ENCODE data around the gene HLA-B. TPM values are rescaled to one million over a fixed set of nuclear protein-coding genes. Genes with fewer than 3 reads are reported as not detected.
A peak's percentile ranks its signal among the peaks of the same experiment; 100 is the strongest.
"Not testable (repeated sequence)": the region's sequence is repeated elsewhere in the genome, so short reads cannot be mapped to it uniquely, and the experiment has no call there.

HLA-B gene
- 1,000 to 10,000 TPM; 3,225 to 3,295 TPM for total RNA-seq

- peak within 1 kb of the TSS; percentile 97 for H3K4me3 Mint-ChIP-seq
- H3K9me3 Mint-ChIP-seq, result peaks cover 1% of the 10 kb centered on the region
- no peaks in the 10 kb centered on the region for H3K27me3 Mint-ChIP-seq (ENCODE audit: low read depth)
- CTCF ChIA-PET, result interaction anchor here (1.0 kb wide), 2 partner anchors 10 to 160 kb away, joined by 4 to 6 read pairs; no protein-coding TSS in a partner anchor
- peaks cover 54% of the 10 kb centered on the region for H3K4me1 Mint-ChIP-seq (ENCODE audit: low read depth)
- H3K36me3 Mint-ChIP-seq (ENCODE audit: low read depth), result peaks cover 43% of the 10 kb centered on the region
- peak within 1 kb of the TSS; percentile 100 for H3K27ac Mint-ChIP-seq
- DNase-seq, result peak; percentile 92
- intact Hi-C loops (cut with micrococcal nuclease), result loop anchor here (1.0 to 2.0 kb wide), 3 partner anchors 85 to 160 kb away; partner anchors contain the start of gene HLA-C
Measured at GRCh38 chr6:31356946-31357466, at the start of gene HLA-B. Gene HLA-B (minus strand): TSS chr6:31357179. CDS start chr6:31357158, 21 bp downstream.

- H3K27ac Mint-ChIP-seq, result no peak overlapping the region
- H3K27me3 Mint-ChIP-seq (ENCODE audit: low read depth), result no peaks in the 10 kb centered on the region
- intact Hi-C loops (cut with micrococcal nuclease), result no loop called here
- CTCF ChIA-PET, result no interaction called here
- peaks cover 4% of the 10 kb centered on the region for H3K36me3 Mint-ChIP-seq (ENCODE audit: low read depth)
- H3K4me3 Mint-ChIP-seq, result no peak overlapping the region
- DNase-seq, result no peak
- no peaks in the 10 kb centered on the region for H3K9me3 Mint-ChIP-seq
- peaks cover 67% of the 10 kb centered on the region for H3K4me1 Mint-ChIP-seq (ENCODE audit: low read depth)
Measured at GRCh38 chr6:31405996-31406395, 49.0 kb upstream of the HLA-B start.

GRCh38 chr6:31404061-31404364, 47.0 kb upstream of the HLA-B start:
- H3K4me1 Mint-ChIP-seq (ENCODE audit: low read depth), result peaks cover 63% of the 10 kb centered on the region
- H3K27me3 Mint-ChIP-seq (ENCODE audit: low read depth); H3K36me3 Mint-ChIP-seq (ENCODE audit: low read depth); H3K9me3 Mint-ChIP-seq; H3K27ac Mint-ChIP-seq; DNase-seq: not testable (repeated sequence)
- intact Hi-C loops (cut with micrococcal nuclease), result loop anchor here (5.0 kb wide), 1 partner anchor 258 kb away; the partner anchor contains the start of genes C6orf47 and GPANK1
- CTCF ChIA-PET, result interaction anchor here (1.3 to 1.8 kb wide), 2 partner anchors 38 to 194 kb away, joined by 4 to 5 read pairs; no protein-coding TSS in a partner anchor
- peak overlapping the region; percentile 92 for H3K4me3 Mint-ChIP-seq

DNA sequence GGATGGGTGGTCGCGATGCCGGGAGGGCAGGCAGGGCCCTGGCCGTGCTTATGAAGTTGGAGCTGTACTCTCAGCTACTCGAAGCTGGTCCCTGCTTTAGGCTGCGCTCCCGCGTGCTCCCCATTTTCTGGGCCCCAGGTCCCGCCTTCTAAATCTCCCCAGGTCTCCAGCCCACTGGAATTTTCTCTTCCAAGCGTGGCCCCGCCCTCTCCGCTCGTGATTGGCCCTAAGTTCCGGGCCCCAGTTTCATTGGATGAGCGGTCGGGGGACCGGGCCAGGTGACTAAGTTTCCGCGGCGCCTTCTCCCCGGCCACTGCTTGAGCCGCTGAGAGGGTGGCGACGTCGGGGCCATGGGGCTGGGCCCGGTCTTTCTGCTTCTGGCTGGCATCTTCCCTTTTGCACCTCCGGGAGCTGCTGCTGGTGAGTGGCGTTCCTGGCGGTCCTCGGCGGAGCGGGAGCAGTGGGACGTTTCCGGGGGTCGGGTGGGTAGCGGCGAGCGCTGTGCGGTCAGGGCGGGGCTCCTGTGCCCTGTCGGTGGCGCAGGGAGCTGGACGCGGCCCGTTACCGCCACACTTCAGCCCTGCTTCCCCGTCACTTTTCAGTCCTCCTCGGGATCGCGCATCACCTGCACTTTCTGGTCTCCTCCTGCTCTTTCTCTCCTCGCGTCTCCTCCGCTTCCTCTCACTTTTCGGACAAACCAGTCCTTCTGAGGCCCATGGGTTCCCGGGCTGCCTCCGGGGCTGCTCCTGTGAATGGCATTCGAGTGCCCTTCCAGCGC, 46.5 kb upstream of the HLA-B start, which contains the start of gene MICA:
Gene MICA (plus strand): TSS at position 313 of the 778 bp plus-strand sequence. CDS start 38 bp downstream, at position 351.
- CTCF ChIA-PET, result interaction anchor here (0.8 to 1.8 kb wide), 3 partner anchors 10 to 195 kb away, joined by 3 to 5 read pairs (median 4); no protein-coding TSS in a partner anchor
- peak; percentile 77 for DNase-seq
- H3K4me1 Mint-ChIP-seq (ENCODE audit: low read depth), result peaks cover 63% of the 10 kb centered on the region
- H3K4me3 Mint-ChIP-seq, result peak within 1 kb of the TSS; percentile 92
- H3K36me3 Mint-ChIP-seq (ENCODE audit: low read depth), result no peaks in the 10 kb centered on the region
- intact Hi-C loops (cut with micrococcal nuclease), result loop anchor here (2.0 to 5.0 kb wide), 2 partner anchors 143 to 259 kb away; partner anchors contain the start of genes ATP6V1G2, C6orf47, GPANK1 and NFKBIL1
- H3K27me3 Mint-ChIP-seq (ENCODE audit: low read depth), result no peaks in the 10 kb centered on the region
- H3K27ac Mint-ChIP-seq, result peak within 1 kb of the TSS; percentile 17
- no peaks in the 10 kb centered on the region for H3K9me3 Mint-ChIP-seq

GRCh38 chr6:31402324-31403282, 45.6 kb upstream of the HLA-B start:
- intact Hi-C loops (cut with micrococcal nuclease), result loop anchor here (2.0 to 5.0 kb wide), 2 partner anchors 144 to 260 kb away; partner anchors contain the start of genes ATP6V1G2, C6orf47, GPANK1 and NFKBIL1
- no peaks in the 10 kb centered on the region for H3K27me3 Mint-ChIP-seq (ENCODE audit: low read depth)
- H3K4me3 Mint-ChIP-seq, result peak overlapping the region; percentile 92
- peaks cover 54% of the 10 kb centered on the region for H3K4me1 Mint-ChIP-seq (ENCODE audit: low read depth)
- peak; percentile 56 for DNase-seq
- H3K27ac Mint-ChIP-seq, result peak overlapping the region; percentile 17
- CTCF ChIA-PET, result interaction anchor here (0.8 to 1.8 kb wide), 2 partner anchors 9 to 39 kb away, joined by 3 to 5 read pairs; no protein-coding TSS in a partner anchor
- H3K9me3 Mint-ChIP-seq, result no peaks in the 10 kb centered on the region
- no peaks in the 10 kb centered on the region for H3K36me3 Mint-ChIP-seq (ENCODE audit: low read depth)

- Mint-ChIP-seq H3K9me3 (no peaks in the 10 kb centered on the region), H3K4me1 (ENCODE audit: low read depth) (peaks cover 51% of the 10 kb centered on the region), H3K36me3 (ENCODE audit: low read depth) (no peaks in the 10 kb centered on the region), H3K27ac (no peak overlapping the region), H3K4me3 (peak overlapping the region; percentile 92), H3K27me3 (ENCODE audit: low read depth) (no peaks in the 10 kb centered on the region)
- no peak for DNase-seq
- intact Hi-C loops (cut with micrococcal nuclease), result loop anchor here (2.0 to 5.0 kb wide), 2 partner anchors 91 to 261 kb away; partner anchors contain the start of genes C6orf47 and GPANK1
- CTCF ChIA-PET, result interaction anchor here (0.6 to 5.0 kb wide), 5 partner anchors 30 to 578 kb away, joined by 3 to 44 read pairs (median 6); no protein-coding TSS in a partner anchor
Measured at GRCh38 chr6:31401403-31401802, 44.4 kb upstream of the HLA-B start.

DNA sequence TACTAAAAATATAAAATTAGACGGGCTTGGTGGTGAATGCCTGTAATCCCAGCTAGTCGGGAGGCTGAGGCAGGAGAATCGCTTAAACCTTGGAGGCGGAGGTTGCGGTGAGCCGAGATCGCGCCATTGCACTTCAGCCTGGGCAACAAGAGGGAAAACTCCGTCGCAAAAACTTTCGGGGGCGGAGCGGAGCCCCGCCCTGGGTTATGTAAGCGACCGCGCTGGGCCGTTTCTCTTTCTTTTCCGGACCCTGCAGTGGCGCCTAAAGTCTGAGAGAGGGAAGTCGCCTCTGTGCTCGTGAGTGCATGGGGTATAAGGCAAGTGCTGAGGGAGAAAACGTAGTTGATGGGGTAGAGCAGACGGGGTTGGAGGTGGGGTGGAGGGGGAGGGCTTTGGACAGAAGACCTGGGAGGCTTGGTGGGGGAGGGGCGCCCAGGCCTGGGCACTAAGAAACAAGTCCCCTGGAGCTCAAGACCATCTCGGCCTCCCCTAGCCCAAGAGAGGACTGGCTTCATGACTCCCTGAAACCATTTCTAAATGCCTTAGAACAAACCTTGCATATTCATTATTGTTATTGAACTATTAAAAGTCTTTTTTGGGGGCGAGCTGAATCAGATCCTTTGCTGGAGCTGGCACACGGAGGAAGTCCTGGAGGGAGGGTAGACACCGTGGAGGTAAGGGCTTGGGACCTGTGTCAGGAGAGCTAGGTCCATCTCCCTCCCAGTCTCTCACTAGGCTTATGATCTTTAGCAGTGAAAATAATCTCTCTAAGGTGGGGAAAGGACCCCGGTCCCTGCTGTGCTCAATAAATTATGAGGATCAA, 43.7 kb upstream of the HLA-B start:
- Mint-ChIP-seq H3K9me3 (no peaks in the 10 kb centered on the region), H3K27me3 (ENCODE audit: low read depth) (no peaks in the 10 kb centered on the region), H3K4me3 (peak overlapping the region; percentile 92), H3K36me3 (ENCODE audit: low read depth) (no peaks in the 10 kb centered on the region), H3K27ac (peak overlapping the region; percentile 84), H3K4me1 (ENCODE audit: low read depth) (peaks cover 44% of the 10 kb centered on the region)
- DNase-seq, result peak; percentile 80
- intact Hi-C loops (cut with micrococcal nuclease), result loop anchor here (1.0 to 5.0 kb wide), 3 partner anchors 92 to 262 kb away; partner anchors contain the start of genes C6orf47 and GPANK1
- CTCF ChIA-PET, result interaction anchor here (0.6 to 5.0 kb wide), 9 partner anchors 22 to 577 kb away, joined by 3 to 44 read pairs (median 5); partner anchors contain the start of gene NCR3

DNA sequence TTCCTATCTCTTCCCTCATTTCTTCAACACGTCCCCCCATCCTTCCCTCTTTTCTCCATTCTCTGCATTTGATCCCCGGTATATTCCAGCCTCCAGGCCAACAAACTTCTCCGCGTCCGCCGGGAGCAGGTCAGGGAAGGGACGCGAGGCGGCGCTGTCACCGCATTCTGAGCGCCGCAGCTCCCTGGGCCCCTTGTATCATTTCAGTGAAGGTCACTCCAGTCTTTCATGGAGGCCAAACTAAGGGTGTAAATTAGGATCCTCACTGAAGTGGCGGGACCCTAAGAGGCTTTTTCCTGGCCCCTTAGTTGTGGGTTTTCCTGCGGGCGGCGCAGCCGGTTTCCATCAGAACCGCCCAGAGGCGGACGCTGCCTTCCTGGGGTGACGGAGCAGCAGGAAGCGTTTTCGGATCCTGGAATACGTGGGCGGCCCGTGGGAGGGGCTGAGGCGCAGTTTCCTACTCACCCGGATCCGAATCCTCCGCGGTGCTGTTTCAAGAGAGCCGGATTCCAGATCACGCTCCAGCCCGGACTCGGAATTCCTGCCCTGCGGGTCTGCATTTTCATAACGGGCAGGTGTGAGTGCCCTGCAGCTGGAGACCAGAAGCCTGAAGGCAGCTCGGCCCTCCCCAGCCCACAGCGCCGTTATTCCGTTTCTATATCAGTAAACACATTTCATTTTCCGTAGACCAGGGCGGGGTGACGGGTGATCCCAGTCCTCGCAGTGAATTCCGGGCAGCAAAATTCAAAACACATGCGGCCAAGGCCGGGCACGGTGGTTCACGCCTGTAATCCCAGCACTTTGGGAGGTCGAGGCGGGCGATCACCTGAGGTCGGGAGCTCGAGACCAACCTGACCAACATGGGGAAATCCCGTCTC, 42.8 kb upstream of the HLA-B start:
- Mint-ChIP-seq H3K27ac (peak overlapping the region; percentile 84), H3K4me3 (peak overlapping the region; percentile 92), H3K9me3 (no peaks in the 10 kb centered on the region), H3K27me3 (ENCODE audit: low read depth) (no peaks in the 10 kb centered on the region), H3K36me3 (ENCODE audit: low read depth) (no peaks in the 10 kb centered on the region), H3K4me1 (ENCODE audit: low read depth) (peaks cover 42% of the 10 kb centered on the region)
- intact Hi-C loops (cut with micrococcal nuclease), result loop anchor here (1.0 to 5.0 kb wide), 3 partner anchors 93 to 262 kb away; partner anchors contain the start of genes C6orf47 and GPANK1
- peak; percentile 76 for DNase-seq
- CTCF ChIA-PET, result interaction anchor here (0.6 to 5.0 kb wide), 12 partner anchors 23 to 731 kb away, joined by 3 to 44 read pairs (median 5); partner anchors contain the start of gene NCR3

GRCh38 chr6:31397901-31398525, 41.0 kb upstream of the HLA-B start:
- Mint-ChIP-seq H3K9me3 (no peaks in the 10 kb centered on the region), H3K4me3 (no peak overlapping the region), H3K4me1 (ENCODE audit: low read depth) (peaks cover 32% of the 10 kb centered on the region), H3K27me3 (ENCODE audit: low read depth) (no peaks in the 10 kb centered on the region), H3K36me3 (ENCODE audit: low read depth) (no peaks in the 10 kb centered on the region), H3K27ac (no peak overlapping the region)
- intact Hi-C loops (cut with micrococcal nuclease), result loop anchor here (1.0 kb wide), 1 partner anchor 43 kb away; no protein-coding TSS in a partner anchor
- no peak for DNase-seq
- CTCF ChIA-PET, result interaction anchor here (0.6 to 5.0 kb wide), 11 partner anchors 11 to 403 kb away, joined by 3 to 44 read pairs (median 4); no protein-coding TSS in a partner anchor
